ENCODE results near the gene SLCO2B1.

The SLCO2B1 gene

DNA sequence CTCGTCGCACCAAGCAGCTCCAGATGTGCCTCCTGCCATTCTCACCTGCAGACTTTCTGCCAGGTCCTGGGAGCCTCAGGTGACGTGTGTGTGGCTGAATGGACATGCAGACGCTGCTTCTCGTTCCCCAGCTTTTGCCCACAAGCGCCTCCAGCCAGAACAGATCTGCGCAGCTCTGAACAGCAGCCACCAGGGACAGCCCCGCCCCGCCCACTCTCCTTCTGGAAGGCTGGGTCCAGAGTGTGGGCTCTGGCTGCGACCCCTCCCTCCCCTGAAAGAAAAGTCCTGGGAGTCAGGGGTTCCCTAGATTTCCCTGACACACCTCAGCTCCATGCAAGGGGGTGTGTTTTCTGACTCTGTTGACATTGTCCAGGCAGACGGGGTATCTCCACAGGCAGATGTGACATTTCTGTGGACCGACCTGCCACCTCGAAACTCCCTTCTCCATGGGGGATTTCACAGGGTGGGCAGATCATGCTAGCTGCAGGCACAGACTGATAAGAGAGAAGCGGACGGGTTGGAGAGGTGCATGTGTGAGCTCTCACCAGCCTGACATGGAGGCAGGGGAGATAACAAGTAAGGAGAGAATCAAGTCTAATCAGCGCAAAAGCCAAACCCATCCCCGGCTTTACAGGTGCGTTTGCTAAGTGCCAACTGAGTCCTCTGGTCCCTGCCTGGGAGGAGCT, 19.8 kb downstream of the SLCO2B1 start (continued):
- TF ChIP-seq ZNF70 (CRISPR knock-in tag; IDR thresholded peaks at IDR 0.05) (no peak), ZNF565 (CRISPR knock-in tag; conservative IDR thresholded peaks at IDR 0.05; ENCODE audit: low read depth) (no peak), SNAI2 (CRISPR knock-in tag; IDR thresholded peaks at IDR 0.05) (no peak), ZNF8 (CRISPR knock-in tag; IDR thresholded peaks at IDR 0.05) (no peak)
- TF ChIP-seq, protein P1, sequence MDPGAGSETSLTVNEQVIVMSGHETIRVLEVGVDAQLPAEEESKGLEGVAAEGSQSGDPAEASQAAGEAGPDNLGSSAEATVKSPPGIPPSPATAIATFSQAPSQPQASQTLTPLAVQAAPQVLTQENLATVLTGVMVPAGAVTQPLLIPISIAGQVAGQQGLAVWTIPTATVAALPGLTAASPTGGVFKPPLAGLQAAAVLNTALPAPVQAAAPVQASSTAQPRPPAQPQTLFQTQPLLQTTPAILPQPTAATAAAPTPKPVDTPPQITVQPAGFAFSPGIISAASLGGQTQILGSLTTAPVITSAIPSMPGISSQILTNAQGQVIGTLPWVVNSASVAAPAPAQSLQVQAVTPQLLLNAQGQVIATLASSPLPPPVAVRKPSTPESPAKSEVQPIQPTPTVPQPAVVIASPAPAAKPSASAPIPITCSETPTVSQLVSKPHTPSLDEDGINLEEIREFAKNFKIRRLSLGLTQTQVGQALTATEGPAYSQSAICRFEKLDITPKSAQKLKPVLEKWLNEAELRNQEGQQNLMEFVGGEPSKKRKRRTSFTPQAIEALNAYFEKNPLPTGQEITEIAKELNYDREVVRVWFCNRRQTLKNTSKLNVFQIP (CRISPR knock-in tag; IDR thresholded peaks at IDR 0.05; ENCODE audit: borderline replicate concordance, low read depth): no peak

DNA sequence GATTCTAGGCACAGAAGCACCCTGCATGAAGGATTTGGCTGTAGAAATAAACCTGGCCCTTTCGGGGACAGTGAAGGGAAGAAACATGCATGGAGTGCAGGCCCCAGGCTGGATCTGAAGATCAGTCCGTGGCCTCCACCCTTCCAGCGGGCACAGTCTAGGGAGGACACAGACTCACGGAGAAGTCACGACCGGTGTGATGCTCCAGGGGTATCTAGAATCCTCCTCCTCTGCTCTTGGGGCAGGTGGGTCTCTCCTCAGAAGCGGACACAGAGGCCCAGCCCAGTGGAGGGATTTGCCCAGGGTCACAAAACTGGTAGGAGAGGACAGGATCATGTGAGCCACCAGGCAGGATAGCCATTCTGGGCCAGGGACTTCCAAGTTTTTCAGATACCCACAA, 22.4 kb downstream of the SLCO2B1 start:
- TF ChIP-seq, protein P2, sequence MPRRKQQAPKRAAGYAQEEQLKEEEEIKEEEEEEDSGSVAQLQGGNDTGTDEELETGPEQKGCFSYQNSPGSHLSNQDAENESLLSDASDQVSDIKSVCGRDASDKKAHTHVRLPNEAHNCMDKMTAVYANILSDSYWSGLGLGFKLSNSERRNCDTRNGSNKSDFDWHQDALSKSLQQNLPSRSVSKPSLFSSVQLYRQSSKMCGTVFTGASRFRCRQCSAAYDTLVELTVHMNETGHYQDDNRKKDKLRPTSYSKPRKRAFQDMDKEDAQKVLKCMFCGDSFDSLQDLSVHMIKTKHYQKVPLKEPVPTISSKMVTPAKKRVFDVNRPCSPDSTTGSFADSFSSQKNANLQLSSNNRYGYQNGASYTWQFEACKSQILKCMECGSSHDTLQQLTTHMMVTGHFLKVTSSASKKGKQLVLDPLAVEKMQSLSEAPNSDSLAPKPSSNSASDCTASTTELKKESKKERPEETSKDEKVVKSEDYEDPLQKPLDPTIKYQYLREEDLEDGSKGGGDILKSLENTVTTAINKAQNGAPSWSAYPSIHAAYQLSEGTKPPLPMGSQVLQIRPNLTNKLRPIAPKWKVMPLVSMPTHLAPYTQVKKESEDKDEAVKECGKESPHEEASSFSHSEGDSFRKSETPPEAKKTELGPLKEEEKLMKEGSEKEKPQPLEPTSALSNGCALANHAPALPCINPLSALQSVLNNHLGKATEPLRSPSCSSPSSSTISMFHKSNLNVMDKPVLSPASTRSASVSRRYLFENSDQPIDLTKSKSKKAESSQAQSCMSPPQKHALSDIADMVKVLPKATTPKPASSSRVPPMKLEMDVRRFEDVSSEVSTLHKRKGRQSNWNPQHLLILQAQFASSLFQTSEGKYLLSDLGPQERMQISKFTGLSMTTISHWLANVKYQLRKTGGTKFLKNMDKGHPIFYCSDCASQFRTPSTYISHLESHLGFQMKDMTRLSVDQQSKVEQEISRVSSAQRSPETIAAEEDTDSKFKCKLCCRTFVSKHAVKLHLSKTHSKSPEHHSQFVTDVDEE (CRISPR knock-in tag; IDR thresholded peaks at IDR 0.05): no peak
- TF ChIP-seq TOX (CRISPR knock-in tag; IDR thresholded peaks at IDR 0.05; ENCODE audit: borderline replicate concordance): no peak
- TF ChIP-seq OSR1 (CRISPR knock-in tag; IDR thresholded peaks at IDR 0.05): no peak
- TF ChIP-seq CSDC2 (CRISPR knock-in tag; IDR thresholded peaks at IDR 0.05): no peak
- TF ChIP-seq RARB (CRISPR knock-in tag; IDR thresholded peaks at IDR 0.05): no peak
- TF ChIP-seq ZNF565 (CRISPR knock-in tag; conservative IDR thresholded peaks at IDR 0.05; ENCODE audit: low read depth): no peak
- no peak for TF ChIP-seq GLIS3 (CRISPR knock-in tag; IDR thresholded peaks at IDR 0.05)
- no peak for TF ChIP-seq PPARA (CRISPR knock-in tag; IDR thresholded peaks at IDR 0.05; ENCODE audit: borderline replicate concordance)
- TF ChIP-seq ZFP30 (CRISPR knock-in tag; IDR thresholded peaks at IDR 0.05): no peak
- TF ChIP-seq, protein P1 (CRISPR knock-in tag; IDR thresholded peaks at IDR 0.05; ENCODE audit: borderline replicate concordance, low read depth): no peak
- TF ChIP-seq ZNF70 (CRISPR knock-in tag; IDR thresholded peaks at IDR 0.05): no peak
- TF ChIP-seq TCF4 (CRISPR knock-in tag; IDR thresholded peaks at IDR 0.05; ENCODE audit: borderline replicate concordance): no peak
- TF ChIP-seq ISL1 (CRISPR knock-in tag; IDR thresholded peaks at IDR 0.05): no peak
- TF ChIP-seq CSRNP3 (CRISPR knock-in tag; IDR thresholded peaks at IDR 0.05): no peak
- no peak for TF ChIP-seq ZNF8 (CRISPR knock-in tag; IDR thresholded peaks at IDR 0.05)
- no peak for TF ChIP-seq SNAI2 (CRISPR knock-in tag; IDR thresholded peaks at IDR 0.05)
- TF ChIP-seq ESRRG (CRISPR knock-in tag; IDR thresholded peaks at IDR 0.05): no peak
- TF ChIP-seq PATZ1 (CRISPR knock-in tag; IDR thresholded peaks at IDR 0.05; ENCODE audit: borderline replicate concordance): no peak
- no peak for TF ChIP-seq ZFP3 (CRISPR knock-in tag; IDR thresholded peaks at IDR 0.05)
- TF ChIP-seq BACH2 (CRISPR knock-in tag; IDR thresholded peaks at IDR 0.05; ENCODE audit: borderline replicate concordance): no peak
- no peak for ATAC-seq

DNA sequence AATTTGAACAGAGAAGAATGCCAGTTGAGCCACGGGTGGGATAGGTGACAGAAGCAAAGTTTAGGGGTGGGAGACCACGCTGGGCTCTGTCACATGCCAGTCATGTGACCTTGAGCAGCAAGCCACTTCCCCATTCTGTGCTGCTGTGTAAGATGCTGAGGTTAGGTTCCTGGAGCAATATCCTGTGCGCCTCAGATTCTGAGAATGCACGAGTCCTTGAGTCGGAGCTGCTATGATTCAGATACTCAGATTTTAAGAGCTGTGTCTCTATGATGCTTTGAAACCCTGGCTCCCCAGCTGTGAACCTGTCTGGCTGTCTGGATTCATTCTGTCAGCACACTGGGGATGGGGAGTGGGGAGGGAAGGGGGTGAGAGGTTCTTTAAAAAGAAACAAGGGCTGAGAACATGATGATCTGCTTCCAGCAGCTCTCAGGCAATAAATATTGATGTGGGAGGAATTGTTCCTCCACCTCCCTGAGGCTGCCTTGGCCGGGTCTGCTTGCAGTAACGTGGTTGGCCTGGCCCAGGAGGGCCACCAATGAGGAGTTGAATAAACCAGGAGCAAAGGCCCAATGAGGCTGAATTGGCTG, 24.0 kb downstream of the SLCO2B1 start:
- no peak; the same call in 2 of the 3 replicates for ATAC-seq
- TF ChIP-seq ISL1 (CRISPR knock-in tag; IDR thresholded peaks at IDR 0.05) (no peak), ZNF8 (CRISPR knock-in tag; IDR thresholded peaks at IDR 0.05) (no peak), ESRRG (CRISPR knock-in tag; IDR thresholded peaks at IDR 0.05) (no peak), GLIS3 (CRISPR knock-in tag; IDR thresholded peaks at IDR 0.05) (no peak), TCF4 (CRISPR knock-in tag; IDR thresholded peaks at IDR 0.05; ENCODE audit: borderline replicate concordance) (no peak), ZNF70 (CRISPR knock-in tag; IDR thresholded peaks at IDR 0.05) (no peak), ARNTL (CRISPR knock-in tag; IDR thresholded peaks at IDR 0.05; ENCODE audit: borderline replicate concordance, low read depth) (no peak), ZC3H10 (CRISPR knock-in tag; IDR thresholded peaks at IDR 0.05) (no peak), CSRNP3 (CRISPR knock-in tag; IDR thresholded peaks at IDR 0.05) (no peak), ZFP3 (CRISPR knock-in tag; IDR thresholded peaks at IDR 0.05) (no peak), BACH2 (CRISPR knock-in tag; IDR thresholded peaks at IDR 0.05; ENCODE audit: borderline replicate concordance) (no peak), ZNF565 (CRISPR knock-in tag; conservative IDR thresholded peaks at IDR 0.05; ENCODE audit: low read depth) (no peak)
- TF ChIP-seq, protein P1 (CRISPR knock-in tag; IDR thresholded peaks at IDR 0.05; ENCODE audit: borderline replicate concordance, low read depth): no peak

All from SK-N-SH treated with all-trans-retinoic acid at 6 μM for 48 hours (cell line).